ENCODE data around the gene TBC1D9B. TPM values are rescaled to one million over a fixed set of nuclear protein-coding genes. Genes with fewer than 3 reads are reported as not detected.
"Not testable (repeated sequence)": the region's sequence is repeated elsewhere in the genome, so short reads cannot be mapped to it uniquely, and the experiment has no call there.

The TBC1D9B gene
- total RNA-seq, 2 experiments from 2014 or later = 40.2 to 40.4 TPM

DNA sequence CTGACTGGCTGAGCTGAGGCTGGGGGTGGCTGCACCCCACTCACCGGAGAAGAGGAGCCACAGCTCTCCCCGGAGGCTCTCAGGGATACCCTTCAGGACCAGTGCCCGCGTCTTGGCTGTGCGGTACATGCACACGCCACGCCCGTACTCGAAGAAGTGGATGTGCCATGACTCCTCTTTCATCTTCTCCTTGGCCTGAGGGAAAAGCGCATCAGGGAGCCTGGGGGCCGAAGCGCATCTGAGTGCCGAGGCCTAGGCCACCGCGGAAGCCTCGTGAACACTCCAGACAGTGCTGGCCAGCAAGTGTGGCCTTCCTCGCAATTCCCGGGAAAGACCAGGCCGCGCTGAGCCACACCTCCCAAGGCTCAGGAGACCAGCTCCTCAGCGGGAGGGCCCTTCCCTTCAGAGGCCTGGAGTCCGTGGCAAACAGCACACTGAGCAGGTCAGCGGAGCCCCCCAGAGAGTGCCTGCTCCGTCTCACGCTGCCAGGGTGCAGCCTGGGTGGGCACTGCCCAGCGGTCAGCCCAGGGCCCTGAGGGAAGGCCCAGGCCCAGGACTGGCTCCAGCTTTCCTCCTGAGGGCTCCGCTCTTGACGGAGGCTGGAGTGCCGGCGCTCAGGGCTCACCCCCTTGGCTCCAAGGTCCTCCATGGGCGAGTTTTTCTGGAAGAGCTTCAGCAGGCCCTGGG is 28.6 kb downstream of the TBC1D9B start:
- Mint-ChIP-seq H3K27ac (no peak overlapping the region), H3K27me3 (ENCODE audit: low read depth) (no peaks in the 10 kb centered on the region), H3K36me3 (ENCODE audit: low read depth) (peaks cover 32% of the 10 kb centered on the region), H3K4me3 (no peak overlapping the region), H3K4me1 (ENCODE audit: low read depth) (no peaks in the 10 kb centered on the region), H3K9me3 (peaks cover 13% of the 10 kb centered on the region)
- intact Hi-C loops (cut with micrococcal nuclease) = no loop called here
- CTCF ChIA-PET = no interaction called here
- no peak for DNase-seq

DNA sequence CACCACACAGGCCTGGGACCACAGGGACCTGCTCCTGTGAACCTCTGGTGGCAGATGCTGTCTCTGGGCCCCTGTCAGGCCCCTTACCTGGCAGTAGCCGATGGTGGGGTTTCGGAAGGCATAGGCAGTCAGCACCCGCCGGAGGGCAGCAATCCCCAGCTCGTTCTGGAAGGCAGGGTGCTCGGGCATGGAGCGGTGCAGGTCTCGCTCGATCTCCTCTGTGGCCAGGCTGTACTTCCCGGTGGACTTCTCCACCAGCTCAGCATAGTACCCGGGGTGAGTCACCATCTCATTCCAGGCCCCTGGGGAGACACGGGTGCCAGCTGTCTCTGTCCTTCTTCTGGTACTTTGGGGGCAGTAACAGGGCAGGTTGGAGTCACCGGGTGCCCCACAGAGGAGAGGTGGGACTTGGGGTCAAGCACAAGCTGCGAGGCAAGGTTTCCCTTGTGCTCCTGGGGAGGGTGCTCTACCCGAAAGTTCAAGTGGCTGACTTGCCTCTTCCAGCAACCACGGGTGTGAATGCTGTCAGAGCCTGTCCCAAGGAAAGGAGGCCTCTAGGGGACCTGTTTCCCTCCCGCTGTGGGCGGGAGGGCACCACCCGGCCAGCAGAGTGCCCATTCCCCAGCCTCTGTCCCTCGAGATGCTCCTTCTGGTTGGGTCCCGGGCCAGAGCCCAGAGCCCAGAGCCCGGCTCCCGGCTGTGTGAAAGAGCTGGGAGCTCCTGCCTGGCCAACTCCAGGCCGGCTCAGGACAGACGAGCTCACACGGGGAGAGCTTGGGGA is 29.3 kb downstream of the TBC1D9B start:
- Mint-ChIP-seq H3K27me3 (ENCODE audit: low read depth) (no peaks in the 10 kb centered on the region), H3K4me1 (ENCODE audit: low read depth) (no peaks in the 10 kb centered on the region), H3K9me3 (peaks cover 5% of the 10 kb centered on the region), H3K27ac (no peak overlapping the region), H3K36me3 (ENCODE audit: low read depth) (peaks cover 27% of the 10 kb centered on the region), H3K4me3 (no peak overlapping the region)
- CTCF ChIA-PET = no interaction called here
- intact Hi-C loops (cut with micrococcal nuclease) = no loop called here
- no peak for DNase-seq

GRCh38 chr5:179876610-179876952 is 31.1 kb downstream of the TBC1D9B start:
- peaks cover 16% of the 10 kb centered on the region for H3K36me3 Mint-ChIP-seq (ENCODE audit: low read depth)

GRCh38 chr5:179875741-179876609 is 31.7 kb downstream of the TBC1D9B start:
- CTCF ChIA-PET = interaction anchor here (0.8 kb wide), 1 partner anchor 10 kb away, joined by 3 read pairs; no protein-coding TSS in a partner anchor
- no peak overlapping the region for H3K4me3 Mint-ChIP-seq
- H3K9me3 Mint-ChIP-seq = no peaks in the 10 kb centered on the region
- no peak for DNase-seq
- H3K36me3 Mint-ChIP-seq (ENCODE audit: low read depth) = peaks cover 12% of the 10 kb centered on the region
- intact Hi-C loops (cut with micrococcal nuclease) = no loop called here
- no peaks in the 10 kb centered on the region for H3K27me3 Mint-ChIP-seq (ENCODE audit: low read depth)
- H3K4me1 Mint-ChIP-seq (ENCODE audit: low read depth) = no peaks in the 10 kb centered on the region
- H3K27ac Mint-ChIP-seq = no peak overlapping the region

More at GRCh38 chr5:179876610-179876952, 31.1 kb downstream of the TBC1D9B start:
- intact Hi-C loops (cut with micrococcal nuclease) = no loop called here
- Mint-ChIP-seq H3K27ac (no peak overlapping the region), H3K4me3 (no peak overlapping the region), H3K9me3 (no peaks in the 10 kb centered on the region), H3K4me1 (ENCODE audit: low read depth) (no peaks in the 10 kb centered on the region), H3K27me3 (ENCODE audit: low read depth) (no peaks in the 10 kb centered on the region)
- no peak for DNase-seq
- CTCF ChIA-PET = interaction anchor here (0.6 to 0.8 kb wide), 2 partner anchors 10 to 214 kb away, joined by 3 read pairs; no protein-coding TSS in a partner anchor

DNA sequence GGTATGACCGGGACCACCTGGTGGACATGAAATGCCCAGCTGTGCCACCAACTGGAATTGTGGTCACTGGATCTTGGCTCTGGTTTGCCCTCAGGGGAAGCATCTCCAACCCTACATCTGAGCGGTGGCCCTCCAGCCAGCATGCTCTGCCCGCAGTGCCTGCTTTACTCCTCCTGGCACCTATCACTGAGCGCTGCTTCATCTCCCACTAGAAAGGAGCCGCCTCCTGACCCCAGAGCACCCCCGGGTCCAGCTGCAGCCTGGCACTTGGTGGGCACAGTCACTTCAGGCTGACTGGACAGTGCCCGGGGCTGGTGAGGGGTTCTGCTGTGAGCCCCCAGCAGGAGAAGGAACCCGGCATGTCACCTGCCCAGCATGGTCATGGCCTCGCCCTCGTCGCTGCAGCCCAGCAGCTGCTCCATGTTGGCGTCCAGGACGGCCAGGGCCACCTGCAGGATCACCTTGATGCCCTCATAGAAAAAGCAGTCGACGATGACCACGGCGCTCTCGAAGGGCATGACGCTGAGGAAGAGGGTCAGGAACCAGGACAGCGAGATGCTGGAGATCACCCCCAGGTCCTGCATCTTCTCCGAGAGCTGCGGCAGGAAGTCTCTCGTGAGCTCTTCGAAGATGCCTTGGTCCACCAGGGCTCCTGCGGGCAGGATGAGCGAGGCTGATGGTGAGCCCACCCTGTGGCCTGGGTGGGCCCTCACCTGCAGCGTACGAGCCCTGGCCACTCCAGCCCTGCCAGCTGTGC is 33.0 kb downstream of the TBC1D9B start:
- DNase-seq = no peak
- H3K27ac Mint-ChIP-seq = no peak overlapping the region
- H3K4me1 Mint-ChIP-seq (ENCODE audit: low read depth) = no peaks in the 10 kb centered on the region
- H3K27me3 Mint-ChIP-seq (ENCODE audit: low read depth) = no peaks in the 10 kb centered on the region
- intact Hi-C loops (cut with micrococcal nuclease) = no loop called here
- H3K36me3 Mint-ChIP-seq (ENCODE audit: low read depth) = peaks cover 16% of the 10 kb centered on the region
- no peaks in the 10 kb centered on the region for H3K9me3 Mint-ChIP-seq
- CTCF ChIA-PET = no interaction called here
- no peak overlapping the region for H3K4me3 Mint-ChIP-seq

GRCh38 chr5:179874136-179874535 is 33.6 kb downstream of the TBC1D9B start:
- Mint-ChIP-seq H3K36me3 (ENCODE audit: low read depth) (peaks cover 16% of the 10 kb centered on the region), H3K27ac (no peak overlapping the region), H3K4me1 (ENCODE audit: low read depth) (no peaks in the 10 kb centered on the region), H3K27me3 (ENCODE audit: low read depth) (no peaks in the 10 kb centered on the region), H3K4me3 (no peak overlapping the region), H3K9me3 (no peaks in the 10 kb centered on the region)
- DNase-seq = no peak
- intact Hi-C loops (cut with micrococcal nuclease) = no loop called here
- CTCF ChIA-PET = no interaction called here

- CTCF ChIA-PET = interaction anchor here (0.5 kb wide), 1 partner anchor 192 kb away, joined by 7 read pairs; no protein-coding TSS in a partner anchor
Observed at GRCh38 chr5:179873588-179874110, 34.0 kb downstream of the TBC1D9B start.

GRCh38 chr5:179872828-179873575 is 34.7 kb downstream of the TBC1D9B start:
- intact Hi-C loops (cut with micrococcal nuclease) = no loop called here
- Mint-ChIP-seq H3K9me3 (no peaks in the 10 kb centered on the region), H3K36me3 (ENCODE audit: low read depth) (peaks cover 18% of the 10 kb centered on the region), H3K27ac (no peak overlapping the region), H3K4me1 (ENCODE audit: low read depth) (no peaks in the 10 kb centered on the region), H3K27me3 (ENCODE audit: low read depth) (no peaks in the 10 kb centered on the region), H3K4me3 (no peak overlapping the region)
- DNase-seq = no peak
- CTCF ChIA-PET = interaction anchor here (0.5 kb wide), 1 partner anchor 191 kb away, joined by 7 read pairs; no protein-coding TSS in a partner anchor

More at GRCh38 chr5:179873588-179874110, 34.0 kb downstream of the TBC1D9B start:
- H3K4me1 Mint-ChIP-seq (ENCODE audit: low read depth) = no peaks in the 10 kb centered on the region
- peaks cover 16% of the 10 kb centered on the region for H3K36me3 Mint-ChIP-seq (ENCODE audit: low read depth)
- H3K27me3 Mint-ChIP-seq (ENCODE audit: low read depth) = no peaks in the 10 kb centered on the region
- H3K4me3 Mint-ChIP-seq = no peak overlapping the region
- no peaks in the 10 kb centered on the region for H3K9me3 Mint-ChIP-seq
- H3K27ac Mint-ChIP-seq = no peak overlapping the region
- intact Hi-C loops (cut with micrococcal nuclease) = no loop called here
- DNase-seq = no peak

- Mint-ChIP-seq H3K4me3 (no peak overlapping the region), H3K9me3 (no peaks in the 10 kb centered on the region), H3K36me3 (ENCODE audit: low read depth) (peaks cover 16% of the 10 kb centered on the region), H3K27ac (no peak overlapping the region), H3K4me1 (ENCODE audit: low read depth) (no peaks in the 10 kb centered on the region), H3K27me3 (ENCODE audit: low read depth) (no peaks in the 10 kb centered on the region)
- CTCF ChIA-PET = no interaction called here
- intact Hi-C loops (cut with micrococcal nuclease) = no loop called here
- DNase-seq = no peak
Observed at GRCh38 chr5:179872055-179872827, 35.5 kb downstream of the TBC1D9B start.

- H3K9me3 Mint-ChIP-seq; intact Hi-C loops (cut with micrococcal nuclease); H3K27me3 Mint-ChIP-seq (ENCODE audit: low read depth); H3K4me1 Mint-ChIP-seq (ENCODE audit: low read depth); DNase-seq; H3K4me3 Mint-ChIP-seq; H3K27ac Mint-ChIP-seq: not testable (repeated sequence)
- peaks cover 14% of the 10 kb centered on the region for H3K36me3 Mint-ChIP-seq (ENCODE audit: low read depth)
- CTCF ChIA-PET = interaction anchor here (0.6 to 0.8 kb wide), 2 partner anchors 10 to 14 kb away, joined by 4 to 5 read pairs; no protein-coding TSS in a partner anchor
Observed at GRCh38 chr5:179871533-179871932, 36.2 kb downstream of the TBC1D9B start.

All from activated naive CD4-positive, alpha-beta T cell treated with anti-CD3 and anti-CD28 coated beads for 36 hours (primary cell).